ENCODE results near the gene CENPP.

CENPP gene

DNA sequence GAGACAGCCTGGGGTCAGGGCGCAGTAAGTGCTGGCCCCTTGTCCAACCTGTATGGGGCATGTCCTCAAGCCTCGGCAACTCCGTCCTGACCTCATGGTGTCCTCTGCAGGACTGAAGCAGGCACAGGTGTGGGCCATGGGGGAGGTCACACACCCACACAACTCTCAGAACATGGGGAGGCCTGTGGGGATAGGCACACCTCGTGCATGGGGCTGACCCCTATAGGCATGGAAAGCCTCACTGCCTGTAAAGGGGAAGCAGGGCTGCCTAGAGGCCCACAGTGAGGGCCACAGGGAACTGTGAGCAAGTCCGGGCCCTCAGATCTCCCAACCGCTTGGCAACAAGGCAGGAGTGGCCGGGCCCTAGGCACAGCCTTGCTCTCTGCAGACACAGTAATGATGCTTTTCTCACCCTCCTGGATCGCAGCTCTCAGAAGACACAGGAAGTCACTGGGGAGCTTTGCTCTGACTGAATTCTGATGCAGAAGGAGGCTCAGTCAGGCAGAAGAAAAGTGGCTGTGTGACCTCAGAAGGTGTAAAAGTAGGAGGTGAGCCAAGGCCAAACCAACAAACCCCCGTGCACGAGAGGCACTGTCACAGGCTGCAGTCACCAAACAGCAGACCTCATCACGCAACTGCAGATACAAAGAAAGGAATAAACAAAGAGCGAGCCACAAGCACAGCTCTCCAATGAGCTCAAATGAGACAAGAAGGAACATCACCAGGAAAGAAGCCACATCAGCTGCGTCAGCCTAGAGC lies 338.8 kb downstream of the CENPP start:
- DNase-seq, result no peak

DNA sequence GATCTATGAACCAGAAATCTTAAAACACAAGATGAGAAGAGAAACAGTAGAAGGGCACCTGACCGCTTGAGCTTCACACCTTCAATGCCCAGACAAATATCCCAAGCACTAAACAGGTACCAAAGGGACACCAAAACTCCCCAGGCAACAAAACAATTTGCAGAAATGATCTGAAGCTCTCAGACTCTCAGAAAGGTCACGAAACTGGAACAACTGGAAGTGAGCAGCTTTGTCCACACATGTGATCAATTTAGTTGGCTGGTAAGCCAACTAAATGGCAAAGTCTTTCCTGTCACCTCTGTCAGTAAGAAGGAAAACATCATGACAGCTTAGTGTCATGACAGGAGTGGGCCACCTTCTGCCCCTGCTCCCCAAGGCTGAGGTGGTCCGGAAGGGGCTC lies 340.1 kb downstream of the CENPP start:
- DNase-seq, result no peak

DNA sequence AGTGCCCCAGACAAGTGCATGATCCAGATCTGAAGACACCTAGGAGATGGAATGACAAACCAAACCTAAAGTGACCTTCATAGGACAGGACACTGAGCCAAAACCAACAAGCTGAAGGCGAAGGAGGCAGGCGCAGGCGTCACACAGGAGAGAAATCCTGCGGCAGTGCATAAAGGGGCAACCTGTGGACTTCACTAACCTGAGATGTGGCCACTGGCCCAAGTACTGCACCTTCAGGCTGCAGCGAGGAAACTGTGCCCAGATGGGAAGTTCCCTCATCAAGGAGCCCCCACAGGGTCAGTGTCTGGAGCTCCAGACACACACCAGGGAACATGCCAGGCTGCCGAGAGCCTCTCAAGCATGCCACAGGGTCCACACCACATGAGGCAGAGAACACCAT lies 340.5 kb downstream of the CENPP start:
- no peak for DNase-seq

DNA sequence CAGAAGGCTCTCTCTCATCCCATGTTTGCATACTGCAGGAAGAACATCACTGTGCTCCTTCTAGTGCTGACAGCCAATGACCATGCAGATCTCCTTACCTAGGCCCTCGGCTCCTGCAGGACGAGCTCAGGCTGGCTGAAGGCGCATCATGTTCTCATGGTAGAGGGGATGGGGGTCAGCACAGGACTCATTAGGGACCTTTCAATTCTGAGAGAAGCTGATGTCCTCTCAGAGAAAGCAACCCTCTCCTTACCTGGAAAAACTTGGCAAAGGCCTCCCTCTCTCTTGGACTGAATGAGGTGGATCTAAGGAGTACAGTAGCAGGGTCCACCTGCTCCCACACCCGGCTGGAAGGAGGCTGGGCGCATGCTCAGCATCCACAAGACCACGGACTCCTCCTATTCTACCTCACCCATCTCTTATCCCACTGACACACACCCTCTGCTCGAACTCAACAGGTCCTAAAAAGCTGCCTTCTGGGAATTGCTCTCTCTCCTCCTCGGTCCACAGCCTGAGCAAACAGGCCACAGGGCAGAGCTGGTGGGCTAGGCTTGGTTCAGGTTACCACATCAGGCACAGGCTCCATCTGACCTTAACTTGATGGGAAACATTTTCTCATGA lies 341.3 kb downstream of the CENPP start:
- no peak for DNase-seq

DNA sequence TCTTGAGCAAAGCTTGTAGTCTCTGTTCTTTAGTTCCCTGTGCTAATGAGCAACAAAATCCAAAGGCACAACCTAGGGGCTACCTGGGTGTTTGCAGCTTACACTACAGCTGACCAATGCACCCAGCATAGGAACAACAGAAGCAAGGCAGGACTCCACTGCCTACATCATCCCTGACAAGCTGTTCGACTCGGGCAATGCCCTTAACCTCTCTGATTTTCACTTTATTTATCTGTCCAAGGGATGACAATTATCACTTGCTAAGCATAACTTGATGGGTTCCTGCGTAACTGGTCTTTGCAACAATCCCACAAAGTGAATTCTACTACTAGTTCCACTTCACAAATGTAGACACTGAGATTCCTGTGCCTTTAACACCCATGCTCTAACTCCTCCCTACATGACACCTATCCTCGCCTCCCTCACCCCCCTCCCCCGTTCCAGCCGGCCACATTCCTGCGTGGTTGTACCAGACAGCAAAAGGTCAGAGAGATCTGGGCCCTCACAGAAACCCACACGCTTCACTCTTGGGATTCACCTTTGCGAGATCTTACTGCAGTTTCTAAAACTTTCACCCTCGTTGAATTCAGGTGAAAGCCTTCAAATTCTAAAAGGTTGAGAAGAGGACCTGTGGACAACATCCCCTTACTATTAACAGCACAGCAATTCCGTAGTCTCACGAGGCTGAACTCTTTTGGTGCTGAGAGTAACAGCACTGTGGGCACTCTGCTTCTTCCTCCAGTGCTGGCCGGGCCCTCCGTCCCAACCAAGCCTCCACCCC lies 343.2 kb downstream of the CENPP start:
- no peak for DNase-seq

DNA sequence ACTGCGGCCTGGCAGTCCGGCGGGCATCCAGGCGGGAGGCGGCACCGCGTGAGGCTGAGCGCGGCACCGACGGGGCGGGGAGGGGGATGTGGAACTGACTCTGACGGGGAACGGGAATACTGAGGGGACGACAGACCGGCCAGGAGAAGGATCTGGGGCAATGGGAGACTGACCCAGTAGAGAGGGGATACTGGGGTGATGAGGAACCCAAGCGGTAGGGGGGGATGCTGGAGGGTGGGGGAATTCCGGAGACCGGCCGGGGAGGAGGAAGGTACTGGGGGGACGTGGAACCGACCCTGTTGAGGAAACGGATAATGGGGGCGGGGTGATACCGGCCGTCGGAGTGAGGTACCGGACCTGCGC lies 343.8 kb downstream of the CENPP start:
- no peak for DNase-seq
